ENCODE data around the gene TNPO2.

DNA sequence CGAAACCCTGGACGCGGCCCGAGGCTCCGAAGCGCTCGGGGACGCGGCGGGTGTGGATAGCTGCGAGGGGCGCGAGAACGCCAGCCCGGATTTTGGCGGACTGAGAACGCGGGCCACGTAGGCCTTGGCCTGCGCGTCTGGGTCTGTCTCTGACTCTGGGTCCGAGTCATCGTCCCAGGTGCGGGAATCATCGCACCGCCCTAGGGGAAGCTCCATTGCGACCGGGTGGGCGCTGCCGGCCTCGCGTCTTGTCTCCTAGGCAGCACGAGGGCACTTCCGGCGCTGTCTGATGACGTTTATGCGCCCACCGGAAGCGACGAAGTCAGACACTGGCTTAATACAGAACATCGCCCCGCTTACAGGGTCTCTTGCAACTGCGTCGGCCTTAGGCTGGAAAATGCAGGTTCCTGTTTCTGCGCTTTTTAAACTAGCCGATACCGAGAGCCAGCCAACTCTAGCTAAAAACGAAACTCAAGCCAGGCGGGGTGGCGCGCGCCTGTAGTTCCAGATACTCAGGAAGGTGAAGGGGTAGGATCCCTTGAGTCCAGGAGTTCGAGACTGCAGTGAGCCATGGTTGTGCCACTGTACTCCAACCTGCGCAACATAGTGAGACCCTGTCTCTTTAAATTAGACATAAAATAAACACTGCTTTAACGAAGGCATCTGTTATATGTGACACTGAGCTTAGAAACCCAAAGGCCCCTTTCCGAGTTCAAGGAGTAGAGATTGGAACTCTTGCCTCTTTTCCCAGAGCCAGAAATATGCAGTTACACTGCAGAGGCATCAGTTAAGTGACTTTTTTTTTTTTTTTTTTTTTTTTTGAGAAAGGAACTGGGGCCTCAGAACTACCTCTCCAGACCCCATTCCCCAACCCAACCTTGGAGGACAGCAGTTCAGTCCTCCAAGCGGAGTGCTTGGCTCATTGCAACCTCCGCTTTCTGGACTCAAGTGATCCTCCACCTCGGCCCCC lies 27.1 kb downstream of the TNPO2 start, which contains the start of gene FBXW9:
- TF ChIP-seq, protein P1, sequence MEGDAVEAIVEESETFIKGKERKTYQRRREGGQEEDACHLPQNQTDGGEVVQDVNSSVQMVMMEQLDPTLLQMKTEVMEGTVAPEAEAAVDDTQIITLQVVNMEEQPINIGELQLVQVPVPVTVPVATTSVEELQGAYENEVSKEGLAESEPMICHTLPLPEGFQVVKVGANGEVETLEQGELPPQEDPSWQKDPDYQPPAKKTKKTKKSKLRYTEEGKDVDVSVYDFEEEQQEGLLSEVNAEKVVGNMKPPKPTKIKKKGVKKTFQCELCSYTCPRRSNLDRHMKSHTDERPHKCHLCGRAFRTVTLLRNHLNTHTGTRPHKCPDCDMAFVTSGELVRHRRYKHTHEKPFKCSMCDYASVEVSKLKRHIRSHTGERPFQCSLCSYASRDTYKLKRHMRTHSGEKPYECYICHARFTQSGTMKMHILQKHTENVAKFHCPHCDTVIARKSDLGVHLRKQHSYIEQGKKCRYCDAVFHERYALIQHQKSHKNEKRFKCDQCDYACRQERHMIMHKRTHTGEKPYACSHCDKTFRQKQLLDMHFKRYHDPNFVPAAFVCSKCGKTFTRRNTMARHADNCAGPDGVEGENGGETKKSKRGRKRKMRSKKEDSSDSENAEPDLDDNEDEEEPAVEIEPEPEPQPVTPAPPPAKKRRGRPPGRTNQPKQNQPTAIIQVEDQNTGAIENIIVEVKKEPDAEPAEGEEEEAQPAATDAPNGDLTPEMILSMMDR (IDR thresholded peaks at IDR 0.05), result peak in 1 of 3 experiments; percentile 23
- TF ChIP-seq POLR2A (IDR thresholded peaks at IDR 0.05; ENCODE audit: low read depth), result no peak
- TF ChIP-seq POLR2AphosphoS5 (IDR thresholded peaks at IDR 0.05), result peak; percentile 95 to 96

Data from esophagus muscularis mucosa (tissue), 3 donors.